Caki2 (cell line): ENCODE results near the gene CACHD1. TPM values are rescaled to one million over a fixed set of nuclear protein-coding genes. Genes with fewer than 3 reads are reported as not detected.
"Not testable (repeated sequence)": the region's sequence is repeated elsewhere in the genome, so short reads cannot be mapped to it uniquely, and the experiment has no call there.

Experiments
- DNase-seq: peaks from one replicate; pipeline ENCODE4 v3.0.0-alpha.2; 2015; ENCODE audit warnings: low read depth
- in situ Hi-C: cut with HindIII; loops from 2 replicates; pipeline ENCODE4 v1.10.0; 2016; ENCODE audit warnings: low sequenced_read_pairs, low pct_unique_long_range_greater_than_20kb, mixed read lengths
- total RNA-seq: library from RNA; depleted of rRNA; stranded (reverse); fragments of >200 nt; shearing (Covaris generic); gene quantifications from 2 replicates; pipeline ENCODE4 v1.2.3, GENCODE V29; 2014; ENCODE audit warnings: low replicate concordance

CACHD1 gene
- total RNA-seq, 1 experiment from 2014 or later: 3.1 TPM

- peak; percentile 21 for DNase-seq
- in situ Hi-C loops: no loop called here
These were observed 128.2 kb downstream of the CACHD1 start for GRCh38 chr1:64598100-64598571.

GRCh38 chr1:64599242-64599641, 129.3 kb downstream of the CACHD1 start:
- DNase-seq: no peak
- in situ Hi-C loops: no loop called here

GRCh38 chr1:64601207-64601606, 131.3 kb downstream of the CACHD1 start:
- in situ Hi-C loops: no loop called here
- DNase-seq: no peak

- DNase-seq: no peak
- in situ Hi-C loops: no loop called here
These were observed 138.2 kb downstream of the CACHD1 start for GRCh38 chr1:64608005-64608650.

- DNase-seq: no peak
- in situ Hi-C loops: no loop called here
These were observed 138.7 kb downstream of the CACHD1 start for GRCh38 chr1:64608651-64609048.

GRCh38 chr1:64610950-64611349, 141.0 kb downstream of the CACHD1 start:
- in situ Hi-C loops, DNase-seq: not testable (repeated sequence)

- DNase-seq: no peak
- in situ Hi-C loops: no loop called here
These were observed 146.1 kb downstream of the CACHD1 start for GRCh38 chr1:64616039-64616438.

- in situ Hi-C loops: no loop called here
- peak; percentile 78 for DNase-seq
These were observed 153.8 kb downstream of the CACHD1 start for GRCh38 chr1:64623750-64624191.

GRCh38 chr1:64624218-64624713, 154.3 kb downstream of the CACHD1 start:
- in situ Hi-C loops: no loop called here
- no peak for DNase-seq

GRCh38 chr1:64624808-64625207, 154.9 kb downstream of the CACHD1 start:
- in situ Hi-C loops: no loop called here
- DNase-seq: no peak

- in situ Hi-C loops: no loop called here
These were observed 160.7 kb downstream of the CACHD1 start for GRCh38 chr1:64630611-64631010.

GRCh38 chr1:64631346-64632034, 161.6 kb downstream of the CACHD1 start:
- in situ Hi-C loops: no loop called here

More at GRCh38 chr1:64630611-64631010, 160.7 kb downstream of the CACHD1 start:
- no peak for DNase-seq

GRCh38 chr1:64632936-64633335, 163.0 kb downstream of the CACHD1 start:
- DNase-seq: no peak
- in situ Hi-C loops: no loop called here

More at GRCh38 chr1:64631346-64632034, 161.6 kb downstream of the CACHD1 start:
- no peak for DNase-seq

GRCh38 chr1:64645735-64646134, 175.8 kb downstream of the CACHD1 start:
- no peak for DNase-seq
- in situ Hi-C loops: no loop called here

GRCh38 chr1:64650411-64650810, 180.5 kb downstream of the CACHD1 start:
- in situ Hi-C loops: no loop called here
- no peak for DNase-seq

GRCh38 chr1:64651841-64652240, 181.9 kb downstream of the CACHD1 start:
- DNase-seq: no peak
- in situ Hi-C loops: no loop called here

GRCh38 chr1:64653466-64653865, 183.5 kb downstream of the CACHD1 start:
- in situ Hi-C loops: no loop called here
- DNase-seq: no peak

GRCh38 chr1:64654519-64655341, 184.8 kb downstream of the CACHD1 start:
- in situ Hi-C loops: no loop called here
- no peak for DNase-seq

- no peak for DNase-seq
- in situ Hi-C loops: no loop called here
These were observed 185.9 kb downstream of the CACHD1 start for GRCh38 chr1:64655861-64656260.
